Transverse colon (tissue), 3 donors: ENCODE data around the gene PKD1.

ENCODE experiments used
- POLR2A ChIP-seq: fragments of 450-650 bp; IDR thresholded peaks from one replicate; pipeline ENCODE4 v1.6.1; 2016; ENCODE audit warnings: antibody characterized with exemption, mild to moderate bottlenecking, moderate library complexity
- TF ChIP-seq, protein P1 (sequence below), 5 experiments: fragments of 200-600 bp in 3 of 5; fragments of 450-650 bp in 2 of 5; sonication (generic) in 3 of 5; IDR thresholded peaks; 1 replicate in 2 of 5; 2 replicates in 3 of 5; pipeline ENCODE4 v1.5.1; 2016 to 2017; ENCODE audit warnings: antibody characterized with exemption in 5 of 5, inconsistent platforms in 3 of 5, mild to moderate bottlenecking in 2 of 5, moderate library complexity in 1 of 5

DNA sequence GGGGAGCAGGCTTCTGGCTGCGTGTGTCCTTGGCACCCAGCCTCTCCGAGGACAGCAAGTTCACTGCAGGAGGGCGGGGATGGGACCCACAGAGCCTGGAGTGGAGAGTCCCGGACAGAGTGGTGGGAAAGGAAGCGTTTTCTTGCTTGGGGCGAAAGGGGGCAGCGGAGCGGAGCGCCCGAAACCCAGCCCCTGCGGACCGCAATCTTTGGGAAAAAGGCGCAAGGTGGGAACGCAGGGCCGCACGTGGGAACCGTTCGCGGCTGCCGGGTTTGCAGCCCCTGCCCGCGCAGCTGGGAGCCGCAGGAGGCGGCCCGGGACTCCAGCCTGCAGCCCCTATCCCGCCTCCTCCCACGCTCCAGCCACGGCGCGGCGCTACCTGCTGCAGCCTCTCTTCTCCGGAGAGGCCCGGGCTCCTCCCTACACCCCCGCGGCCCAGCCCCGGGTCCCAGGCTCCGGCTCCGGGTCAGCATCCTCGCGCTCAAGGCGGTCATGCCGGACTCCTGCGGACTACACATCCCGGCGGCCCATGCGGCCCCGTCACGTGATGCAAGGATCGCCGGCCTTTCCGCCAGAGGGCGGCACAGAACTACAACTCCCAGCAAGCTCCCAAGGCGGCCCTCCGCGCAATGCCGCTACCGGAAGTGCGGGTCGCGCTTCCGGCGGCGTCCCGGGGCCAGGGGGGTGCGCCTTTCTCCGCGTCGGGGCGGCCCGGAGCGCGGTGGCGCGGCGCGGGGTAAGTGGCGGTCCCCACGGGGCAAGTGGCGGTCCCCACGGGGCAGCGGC, 88.2 kb downstream of the PKD1 start, which contains the start of the genes NTHL1 and TSC2:
- peak; percentile 7 for TF ChIP-seq POLR2A
- TF ChIP-seq, protein P1, sequence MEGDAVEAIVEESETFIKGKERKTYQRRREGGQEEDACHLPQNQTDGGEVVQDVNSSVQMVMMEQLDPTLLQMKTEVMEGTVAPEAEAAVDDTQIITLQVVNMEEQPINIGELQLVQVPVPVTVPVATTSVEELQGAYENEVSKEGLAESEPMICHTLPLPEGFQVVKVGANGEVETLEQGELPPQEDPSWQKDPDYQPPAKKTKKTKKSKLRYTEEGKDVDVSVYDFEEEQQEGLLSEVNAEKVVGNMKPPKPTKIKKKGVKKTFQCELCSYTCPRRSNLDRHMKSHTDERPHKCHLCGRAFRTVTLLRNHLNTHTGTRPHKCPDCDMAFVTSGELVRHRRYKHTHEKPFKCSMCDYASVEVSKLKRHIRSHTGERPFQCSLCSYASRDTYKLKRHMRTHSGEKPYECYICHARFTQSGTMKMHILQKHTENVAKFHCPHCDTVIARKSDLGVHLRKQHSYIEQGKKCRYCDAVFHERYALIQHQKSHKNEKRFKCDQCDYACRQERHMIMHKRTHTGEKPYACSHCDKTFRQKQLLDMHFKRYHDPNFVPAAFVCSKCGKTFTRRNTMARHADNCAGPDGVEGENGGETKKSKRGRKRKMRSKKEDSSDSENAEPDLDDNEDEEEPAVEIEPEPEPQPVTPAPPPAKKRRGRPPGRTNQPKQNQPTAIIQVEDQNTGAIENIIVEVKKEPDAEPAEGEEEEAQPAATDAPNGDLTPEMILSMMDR (IDR thresholded peaks at IDR 0.05): peak; percentile 24 to 75 (median 41)
